Transverse colon (tissue), 4 donors: Measurements from ENCODE around the gene ZSCAN30. TPM values are rescaled to one million over a fixed set of nuclear protein-coding genes. Genes with fewer than 3 reads are reported as not detected.

ENCODE experiments used
- DNase-seq: peaks from one replicate; pipeline ENCODE4 v3.0.0-alpha.2; 2019
- H3K27ac ChIP-seq, 4 donors: fragments of 200-600 bp; sonication (generic); 2 replicates each; pipeline ENCODE4 v1.5.1; 2016 to 2018; ENCODE audit warnings: inconsistent platforms in 4 of 4
- H3K27me3 ChIP-seq: fragments of 200-600 bp; sonication (generic); 2 replicates; pipeline ENCODE4 v1.5.1; 2017; ENCODE audit warnings: inconsistent platforms
- H3K36me3 ChIP-seq, 4 donors: fragments of 200-600 bp; sonication (generic); 2 replicates each; pipeline ENCODE4 v1.5.1; 2017 to 2019; ENCODE audit warnings: inconsistent platforms in 4 of 4
- H3K4me1 ChIP-seq, 4 donors: fragments of 200-600 bp; sonication (generic); 2 replicates each; pipeline ENCODE4 v1.5.1; 2017 to 2020; ENCODE audit warnings: inconsistent platforms in 4 of 4
- H3K4me3 ChIP-seq, 4 donors: fragments of 200-600 bp; sonication (generic); 1 replicate in 1 of 4; 2 replicates in 3 of 4; pipeline versions ENCODE4 v1.5.1 to v1.6.1; 2017 to 2019; ENCODE audit warnings: inconsistent platforms in 4 of 4
- H3K9me3 ChIP-seq, 2 donors: fragments of 200-600 bp; sonication (generic); 2 replicates each; pipeline ENCODE4 v1.5.1; 2017 to 2019; ENCODE audit warnings: inconsistent platforms in 2 of 2
- CTCF ChIP-seq, 5 experiments: fragments of 200-600 bp in 3 of 5; fragments of 450-650 bp in 2 of 5; sonication (generic) in 3 of 5; IDR thresholded peaks; 1 replicate in 2 of 5; 2 replicates in 3 of 5; pipeline ENCODE4 v1.5.1; 2016 to 2017; ENCODE audit warnings: antibody characterized with exemption in 5 of 5, inconsistent platforms in 3 of 5, mild to moderate bottlenecking in 2 of 5, moderate library complexity in 1 of 5
- EP300 ChIP-seq: sonication (generic); formaldehyde crosslinking; IDR thresholded peaks from one replicate; pipeline ENCODE4 v1.6.1; 2017; ENCODE audit warnings: antibody characterized with exemption, low read depth
- POLR2A ChIP-seq: fragments of 450-650 bp; IDR thresholded peaks from one replicate; pipeline ENCODE4 v1.6.1; 2016; ENCODE audit warnings: antibody characterized with exemption, mild to moderate bottlenecking, moderate library complexity
- POLR2AphosphoS5 ChIP-seq, 3 donors: sonication (generic); formaldehyde crosslinking; IDR thresholded peaks; one replicate each; pipeline ENCODE4 v1.6.1; 2016; ENCODE audit warnings: antibody characterized with exemption in 3 of 3
- WGBS, 2 donors: methylation state at CpG; one replicate each; pipeline ENCODE4 v1.1.5; 2018; ENCODE audit warnings: low coverage in 1 of 2; 5-methylcytosine and 5-hydroxymethylcytosine counted together
- in situ Hi-C, 4 donors: fragments of 200-750 bp; cut with MboI; loops; one replicate each; pipeline versions ENCODE4 v1.15.0 to v1.15.1; 2017; ENCODE audit warnings: low sequenced_read_pairs in 3 of 4, low pct_ligation_motif_present in 1 of 4, low pct_unique_long_range_greater_than_20kb in 1 of 4
- intact Hi-C: fragments of 100-400 bp; cut with DNase I; formaldehyde crosslinking; loops from one replicate; pipeline ENCODE4 v1.15.1; 2023; ENCODE audit warnings: low total_unique reads
- total RNA-seq, 4 donors: library from RNA; depleted of rRNA; stranded (reverse); fragments of >200 nt; gene quantifications; one replicate each; pipeline ENCODE4 v1.1.0, GENCODE V29; 2016

The ZSCAN30 gene
- total RNA-seq, 4 donors from 2014 or later, result 7.1 to 23.5 (median 11.0) TPM

GRCh38 chr18:35324926-35325655 is 35.1 kb upstream of the ZSCAN30 start:
- Histone ChIP-seq H3K27ac (no peak overlapping the region), H3K27me3 (no peaks in the 10 kb centered on the region), H3K9me3 (peaks cover 0 to 6% of the 10 kb centered on the region in 2 donors), H3K36me3 (no peaks in the 10 kb centered on the region), H3K4me3 (no peak overlapping the region), H3K4me1 (no peaks in the 10 kb centered on the region)
- no peak for DNase-seq
- intact Hi-C loops, result no loop called here
- TF ChIP-seq CTCF (IDR thresholded peaks at IDR 0.05), result no peak
- no peak for TF ChIP-seq POLR2A
- TF ChIP-seq EP300, result no peak
- TF ChIP-seq POLR2AphosphoS5 (IDR thresholded peaks at IDR 0.05), result no peak
- in situ Hi-C loops, result loop anchor here in 2 of 4 donors (25.0 kb wide), 2 partner anchors 88 to 313 kb away; partner anchors contain the start of gene ZNF397 (in 1 of the 2)
- 50 to 64% methylated on average over 2 of the region's 2 CpGs for WGBS, 2 donors

- H3K4me3 ChIP-seq, result no peak overlapping the region
- intact Hi-C loops, result no loop called here
- H3K27me3 ChIP-seq, result no peaks in the 10 kb centered on the region
- H3K27ac ChIP-seq, result no peak overlapping the region
- H3K4me1 ChIP-seq, result no peaks in the 10 kb centered on the region
- peaks cover 0 to 6% of the 10 kb centered on the region in 2 donors for H3K9me3 ChIP-seq
- in situ Hi-C loops, result no loop called here
- DNase-seq, result no peak
- TF ChIP-seq CTCF (IDR thresholded peaks at IDR 0.05) (no peak), POLR2AphosphoS5 (IDR thresholded peaks at IDR 0.05) (no peak), EP300 (no peak), POLR2A (no peak)
- 58 to 81% methylated on average over 2 to 3 of the region's 3 CpGs for WGBS, 2 donors
- H3K36me3 ChIP-seq, result no peaks in the 10 kb centered on the region
Measured at GRCh38 chr18:35322486-35323458, 32.7 kb upstream of the ZSCAN30 start.

GRCh38 chr18:35311496-35311895 is 21.5 kb upstream of the ZSCAN30 start:
- H3K27ac ChIP-seq, result no peak overlapping the region
- intact Hi-C loops, result no loop called here
- peaks cover 0 to 26% (median 10%) of the 10 kb centered on the region in 4 donors for H3K36me3 ChIP-seq
- no peaks in the 10 kb centered on the region for H3K4me1 ChIP-seq
- WGBS, 2 donors, result 73 to 86% methylated on average over 2 of the region's 2 CpGs
- TF ChIP-seq CTCF (IDR thresholded peaks at IDR 0.05) (no peak), POLR2A (no peak), POLR2AphosphoS5 (IDR thresholded peaks at IDR 0.05) (no peak), EP300 (no peak)
- H3K9me3 ChIP-seq, result peaks cover 44 to 62% of the 10 kb centered on the region in 2 donors
- DNase-seq, result no peak
- no peaks in the 10 kb centered on the region for H3K27me3 ChIP-seq
- no peak overlapping the region for H3K4me3 ChIP-seq
- in situ Hi-C loops, result no loop called here
